OCI-LY7 (cell line): ENCODE measurements around the gene BPIFB4. TPM values are rescaled to one million over a fixed set of nuclear protein-coding genes. Genes with fewer than 3 reads are reported as not detected.

Experiments
- BruUV-seq: library from RNA; stranded (reverse); fragments of 400-500 nt; replicated peaks from 2 replicates; lab custom pipeline; 2021; lab: Mats Ljungman, UMichigan
- CTCF ChIA-PET: fragments of 300-600 bp; sonication (Branson Sonifier 250); formaldehyde crosslinking; loops from one replicate; lab custom pipeline; 2022; ENCODE audit warnings: antibody characterized with exemption; ENCODE audit not compliant: unreplicated experiment; lab: Charles Lee
- POLR2A ChIA-PET: fragments of 300-600 bp; sonication (Branson Sonifier 250); formaldehyde crosslinking; loops from one replicate; lab custom pipeline; 2022; ENCODE audit warnings: antibody characterized with exemption; lab: Charles Lee
- DNase-seq: peaks from one replicate; pipeline ENCODE4 v3.0.0-alpha.2; 2015; ENCODE audit warnings: low spot score
- H2AFZ ChIP-seq: fragments of 200-600 bp; sonication (generic), shearing (Covaris generic); 2 replicates; pipeline ENCODE4 v1.6.1; 2014; ENCODE audit warnings: mild to moderate bottlenecking, antibody characterized with exemption, low read length, moderate library complexity
- H3K27ac ChIP-seq: fragments of 200-600 bp; sonication (generic); 2 replicates; pipeline ENCODE4 v1.5.1; 2014; ENCODE audit warnings: mixed run types, low read depth, mild to moderate bottlenecking, moderate library complexity, low read length, inconsistent platforms; ENCODE audit not compliant: poor library complexity, severe bottlenecking
- H3K36me3 ChIP-seq: fragments of 200-600 bp; sonication (generic); 2 replicates; pipeline ENCODE4 v1.6.1; 2014; ENCODE audit warnings: mild to moderate bottlenecking, antibody characterized with exemption, low read length, moderate library complexity, mixed read lengths; ENCODE audit not compliant: insufficient read depth
- H3K4me1 ChIP-seq: fragments of 200-600 bp; sonication (generic); 2 replicates; pipeline ENCODE4 v1.5.1; 2014; ENCODE audit warnings: mild to moderate bottlenecking, low read length; ENCODE audit not compliant: insufficient read depth, poor library complexity, severe bottlenecking
- H3K4me2 ChIP-seq: fragments of 200-600 bp; sonication (generic); 2 replicates; pipeline ENCODE4 v1.6.1; 2014; ENCODE audit warnings: mild to moderate bottlenecking, low read length
- H3K4me3 ChIP-seq: fragments of 200-600 bp; sonication (generic); 2 replicates; pipeline ENCODE4 v1.5.1; 2014; ENCODE audit warnings: mild to moderate bottlenecking, low read depth, low read length; ENCODE audit not compliant: poor library complexity, severe bottlenecking
- H3K79me2 ChIP-seq: fragments of 200-600 bp; sonication (generic); 2 replicates; pipeline ENCODE4 v1.6.1; 2016; ENCODE audit warnings: low read depth, mild to moderate bottlenecking, low read length, moderate library complexity, mixed read lengths; ENCODE audit not compliant: insufficient read depth
- H3K9me2 ChIP-seq: fragments of 200-600 bp; sonication (generic); 2 replicates; pipeline ENCODE4 v1.6.1; 2016; ENCODE audit warnings: mild to moderate bottlenecking, low read length, mixed read lengths; ENCODE audit not compliant: insufficient read depth
- H3K9me3 ChIP-seq: fragments of 200-600 bp; sonication (generic); 2 replicates; pipeline ENCODE4 v1.6.1; 2014; ENCODE audit warnings: mild to moderate bottlenecking, mixed run types, low read length, mixed read lengths
- H4K20me1 ChIP-seq: fragments of 200-600 bp; sonication (generic); 2 replicates; pipeline ENCODE4 v1.6.1; 2014; ENCODE audit warnings: mild to moderate bottlenecking, antibody characterized with exemption, low read length, moderate library complexity, mixed read lengths; ENCODE audit not compliant: insufficient read depth
- EZH2phosphoT487 ChIP-seq: fragments of 200-600 bp; sonication (generic); IDR thresholded peaks from 2 replicates; pipeline ENCODE4 v1.6.1; 2018; ENCODE audit warnings: low read depth, borderline replicate concordance, mild to moderate bottlenecking, mixed run types, antibody characterized with exemption, low read length, moderate library complexity, mixed read lengths
- intact Hi-C: fragments of 100-400 bp; cut with micrococcal nuclease; formaldehyde crosslinking; loops from one replicate; pipeline ENCODE4 v1.10.0; 2022; ENCODE audit not compliant: unreplicated experiment
- total RNA-seq, 2 experiments: library from RNA; depleted of rRNA in 1 of 2; stranded (reverse); fragments of >200 nt in 1 of 2; shearing (Covaris generic) in 1 of 2; gene quantifications; 2 replicates each; pipeline ENCODE4 v1.2.3, GENCODE V29; 2014 to 2022
- TF ChIP-seq, protein P1 (sequence below): fragments of 200-600 bp; sonication (generic); conservative IDR thresholded peaks from 2 replicates; pipeline ENCODE4 v1.5.1; 2014; ENCODE audit warnings: mild to moderate bottlenecking, antibody characterized with exemption, low read length, moderate library complexity, mixed read lengths

The BPIFB4 gene
- total RNA-seq, 2 experiments from 2014 or later: not detected

DNA sequence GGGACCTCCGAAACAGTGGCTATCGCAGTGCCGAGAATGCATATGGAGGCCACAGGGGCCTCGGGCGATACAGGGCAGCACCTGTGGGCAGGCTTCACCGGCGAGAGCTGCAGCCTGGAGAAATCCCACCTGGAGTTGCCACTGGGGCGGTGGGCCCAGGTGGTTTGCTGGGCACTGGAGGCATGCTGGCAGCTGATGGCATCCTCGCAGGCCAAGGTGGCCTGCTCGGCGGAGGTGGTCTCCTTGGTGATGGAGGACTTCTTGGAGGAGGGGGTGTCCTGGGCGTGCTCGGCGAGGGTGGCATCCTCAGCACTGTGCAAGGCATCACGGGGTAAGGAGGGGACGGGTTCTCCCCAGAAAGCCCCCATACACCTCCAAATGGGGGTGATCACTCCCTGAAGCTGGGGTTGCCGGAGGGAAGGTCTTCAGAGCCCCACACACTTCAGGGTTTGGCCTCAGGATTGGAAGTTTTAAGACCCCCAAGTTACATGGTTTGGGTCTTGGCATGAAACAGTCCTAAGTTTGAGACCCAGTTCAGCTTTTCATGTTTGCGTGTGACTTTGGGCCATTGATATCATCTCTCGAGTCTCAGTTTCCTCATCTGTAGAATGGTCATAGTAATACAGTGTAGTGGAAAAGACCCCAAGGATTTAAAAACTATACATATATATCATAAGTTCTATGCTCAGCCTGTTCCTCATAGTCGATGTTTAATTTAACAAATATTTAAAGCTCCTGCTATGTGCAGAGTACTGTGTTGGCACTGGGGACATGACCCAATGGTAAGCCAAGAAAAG is 4.3 kb downstream of the BPIFB4 start:
- ChIA-PET POLR2A (interaction anchor here (0.7 kb wide), 1 partner anchor 142 kb away, joined by 3 read pairs; no protein-coding TSS in a partner anchor), CTCF (no interaction called here)
- no peak for TF ChIP-seq EZH2phosphoT487
- TF ChIP-seq, protein P1, sequence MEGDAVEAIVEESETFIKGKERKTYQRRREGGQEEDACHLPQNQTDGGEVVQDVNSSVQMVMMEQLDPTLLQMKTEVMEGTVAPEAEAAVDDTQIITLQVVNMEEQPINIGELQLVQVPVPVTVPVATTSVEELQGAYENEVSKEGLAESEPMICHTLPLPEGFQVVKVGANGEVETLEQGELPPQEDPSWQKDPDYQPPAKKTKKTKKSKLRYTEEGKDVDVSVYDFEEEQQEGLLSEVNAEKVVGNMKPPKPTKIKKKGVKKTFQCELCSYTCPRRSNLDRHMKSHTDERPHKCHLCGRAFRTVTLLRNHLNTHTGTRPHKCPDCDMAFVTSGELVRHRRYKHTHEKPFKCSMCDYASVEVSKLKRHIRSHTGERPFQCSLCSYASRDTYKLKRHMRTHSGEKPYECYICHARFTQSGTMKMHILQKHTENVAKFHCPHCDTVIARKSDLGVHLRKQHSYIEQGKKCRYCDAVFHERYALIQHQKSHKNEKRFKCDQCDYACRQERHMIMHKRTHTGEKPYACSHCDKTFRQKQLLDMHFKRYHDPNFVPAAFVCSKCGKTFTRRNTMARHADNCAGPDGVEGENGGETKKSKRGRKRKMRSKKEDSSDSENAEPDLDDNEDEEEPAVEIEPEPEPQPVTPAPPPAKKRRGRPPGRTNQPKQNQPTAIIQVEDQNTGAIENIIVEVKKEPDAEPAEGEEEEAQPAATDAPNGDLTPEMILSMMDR: no peak
- no peak for DNase-seq
- Histone ChIP-seq H3K9me3 (no peaks in the 10 kb centered on the region), H3K79me2 (no peaks in the 10 kb centered on the region), H4K20me1 (no peaks in the 10 kb centered on the region), H3K4me1 (no peaks in the 10 kb centered on the region), H3K36me3 (no peaks in the 10 kb centered on the region), H3K4me3 (no peak overlapping the region), H3K4me2 (no peak overlapping the region), H3K27ac (no peak overlapping the region), H2AFZ (no peak overlapping the region), H3K9me2 (no peaks in the 10 kb centered on the region)
- BruUV-seq: no TSS peak
- intact Hi-C loops: no loop called here

- H2AFZ ChIP-seq: no peak overlapping the region
- CTCF ChIA-PET: interaction anchor here (0.5 kb wide), 1 partner anchor 27 kb away, joined by 3 read pairs; no protein-coding TSS in a partner anchor
- H3K79me2 ChIP-seq: no peaks in the 10 kb centered on the region
These were observed 5.3 kb downstream of the BPIFB4 start for GRCh38 chr20:33084722-33085121.

More at GRCh38 chr20:33084722-33085121, 5.3 kb downstream of the BPIFB4 start:
- Histone ChIP-seq H3K27ac (no peak overlapping the region), H3K4me2 (no peak overlapping the region), H3K36me3 (no peaks in the 10 kb centered on the region), H3K4me1 (no peaks in the 10 kb centered on the region), H3K4me3 (no peak overlapping the region), H3K9me3 (no peaks in the 10 kb centered on the region), H3K9me2 (no peaks in the 10 kb centered on the region), H4K20me1 (no peaks in the 10 kb centered on the region)
- BruUV-seq: no TSS peak
- POLR2A ChIA-PET: interaction anchor here (0.7 kb wide), 1 partner anchor 141 kb away, joined by 3 read pairs; no protein-coding TSS in a partner anchor
- TF ChIP-seq EZH2phosphoT487: no peak
- TF ChIP-seq, protein P1: no peak
- DNase-seq: no peak
- intact Hi-C loops: no loop called here
